Mesendoderm (in vitro differentiated cells): ENCODE measurements around the gene RPS6KA2.
"Not testable (repeated sequence)": the region's sequence is repeated elsewhere in the genome, so short reads cannot be mapped to it uniquely, and the experiment has no call there.

Experiments
- DNase-seq: peaks from one replicate; pipeline ENCODE4 v3.0.0; 2013
- H2AK5ac ChIP-seq: 2 replicates; pipeline ENCODE4 v1.6.1; 2013; ENCODE audit warnings: low read length, inconsistent platforms
- H2BK120ac ChIP-seq: 2 replicates; pipeline ENCODE4 v1.6.1; 2013; ENCODE audit warnings: low read depth, mild to moderate bottlenecking, low read length, moderate library complexity, mixed read lengths
- H2BK15ac ChIP-seq: replicated peaks from 2 replicates; pipeline ENCODE4 v1.6.1; 2013; ENCODE audit warnings: low read depth, mild to moderate bottlenecking, moderate library complexity
- H2BK5ac ChIP-seq: 2 replicates; pipeline ENCODE4 v1.6.1; 2013; ENCODE audit warnings: low read length, inconsistent platforms
- H3K18ac ChIP-seq: 2 replicates; pipeline ENCODE4 v1.6.1; 2013; ENCODE audit warnings: mild to moderate bottlenecking, low read length, mixed read lengths
- H3K23ac ChIP-seq: one replicate; pipeline ENCODE4 v1.6.1; 2013; ENCODE audit warnings: low read length
- H3K27ac ChIP-seq: 2 replicates; pipeline ENCODE4 v1.5.1; 2013; ENCODE audit warnings: low read depth, mild to moderate bottlenecking, inconsistent platforms, low read length, moderate library complexity
- H3K27me3 ChIP-seq: 2 replicates; pipeline ENCODE4 v1.6.1; 2013; ENCODE audit warnings: low read length, control low read depth, mild to moderate bottlenecking, inconsistent platforms; ENCODE audit not compliant: insufficient read depth, poor library complexity
- H3K36me3 ChIP-seq: 2 replicates; pipeline ENCODE4 v1.6.1; 2013; ENCODE audit warnings: low read length, inconsistent platforms; ENCODE audit not compliant: control insufficient read depth, insufficient read depth
- H3K4ac ChIP-seq: one replicate; pipeline ENCODE4 v1.6.1; 2013; ENCODE audit warnings: low read depth, mild to moderate bottlenecking, low read length, moderate library complexity
- H3K4me1 ChIP-seq: 2 replicates; pipeline ENCODE4 v1.6.1; 2013; ENCODE audit warnings: low read depth, low read length, inconsistent platforms; ENCODE audit not compliant: control insufficient read depth
- H3K4me2 ChIP-seq: 2 replicates; pipeline ENCODE4 v1.6.1; 2013; ENCODE audit warnings: low read length
- H3K4me3 ChIP-seq: 2 replicates; pipeline ENCODE4 v1.5.1; 2013; ENCODE audit warnings: mild to moderate bottlenecking, low read length
- H3K56ac ChIP-seq: one replicate; pipeline ENCODE4 v1.6.1; 2013; ENCODE audit warnings: low read length
- H3K79me1 ChIP-seq: 2 replicates; pipeline ENCODE4 v1.6.1; 2013; ENCODE audit warnings: low read length, inconsistent platforms
- H3K79me2 ChIP-seq: 2 replicates; pipeline ENCODE4 v1.6.1; 2013; ENCODE audit warnings: mild to moderate bottlenecking, low read length; ENCODE audit not compliant: control insufficient read depth, insufficient read depth
- H3K9ac ChIP-seq: 2 replicates; pipeline ENCODE4 v1.6.1; 2013; ENCODE audit warnings: low read length, inconsistent platforms
- H4K5ac ChIP-seq: one replicate; pipeline ENCODE4 v1.6.1; 2013; ENCODE audit warnings: low read length
- H4K8ac ChIP-seq: one replicate; pipeline ENCODE4 v1.6.1; 2013; ENCODE audit warnings: low read depth, mild to moderate bottlenecking, control low read depth, low read length, moderate library complexity
- WGBS: extraction: QIAGEN DNeasy Blood & Tissue Kit; methylation state at CpG from one replicate; pipeline ENCODE4 v1.1.7; 2013; ENCODE audit warnings: low lambda C conversion rate, missing lambda C conversion rate; ENCODE audit not compliant: insufficient coverage; ENCODE audit errors: extremely low coverage; 5-methylcytosine and 5-hydroxymethylcytosine counted together

The RPS6KA2 gene

GRCh38 chr6:166636191-166636933 is 9.3 kb upstream of the RPS6KA2 start:
- no peak overlapping the region for H2AK5ac ChIP-seq
- no peaks in the 10 kb centered on the region for H3K27me3 ChIP-seq
- H3K4me3 ChIP-seq: no peak overlapping the region
- no peak overlapping the region for H4K8ac ChIP-seq
- no peak overlapping the region for H3K23ac ChIP-seq
- DNase-seq: peak; percentile 67
- H3K4me1 ChIP-seq: peaks cover 2% of the 10 kb centered on the region
- no peak overlapping the region for H3K9ac ChIP-seq
- no peak overlapping the region for H3K56ac ChIP-seq
- H2BK5ac ChIP-seq: no peak overlapping the region
- H3K4ac ChIP-seq: no peak overlapping the region
- H3K79me2 ChIP-seq: no peaks in the 10 kb centered on the region
- H3K27ac ChIP-seq: no peak overlapping the region
- H3K4me2 ChIP-seq: no peak overlapping the region
- H3K36me3 ChIP-seq: no peaks in the 10 kb centered on the region
- H3K79me1 ChIP-seq: no peaks in the 10 kb centered on the region
- H2BK15ac ChIP-seq: no peak overlapping the region
- no peak overlapping the region for H2BK120ac ChIP-seq
- no peak overlapping the region for H4K5ac ChIP-seq
- WGBS: no CpG with 5 or more reads among the region's 6 CpGs
- H3K18ac ChIP-seq: no peak overlapping the region

DNA sequence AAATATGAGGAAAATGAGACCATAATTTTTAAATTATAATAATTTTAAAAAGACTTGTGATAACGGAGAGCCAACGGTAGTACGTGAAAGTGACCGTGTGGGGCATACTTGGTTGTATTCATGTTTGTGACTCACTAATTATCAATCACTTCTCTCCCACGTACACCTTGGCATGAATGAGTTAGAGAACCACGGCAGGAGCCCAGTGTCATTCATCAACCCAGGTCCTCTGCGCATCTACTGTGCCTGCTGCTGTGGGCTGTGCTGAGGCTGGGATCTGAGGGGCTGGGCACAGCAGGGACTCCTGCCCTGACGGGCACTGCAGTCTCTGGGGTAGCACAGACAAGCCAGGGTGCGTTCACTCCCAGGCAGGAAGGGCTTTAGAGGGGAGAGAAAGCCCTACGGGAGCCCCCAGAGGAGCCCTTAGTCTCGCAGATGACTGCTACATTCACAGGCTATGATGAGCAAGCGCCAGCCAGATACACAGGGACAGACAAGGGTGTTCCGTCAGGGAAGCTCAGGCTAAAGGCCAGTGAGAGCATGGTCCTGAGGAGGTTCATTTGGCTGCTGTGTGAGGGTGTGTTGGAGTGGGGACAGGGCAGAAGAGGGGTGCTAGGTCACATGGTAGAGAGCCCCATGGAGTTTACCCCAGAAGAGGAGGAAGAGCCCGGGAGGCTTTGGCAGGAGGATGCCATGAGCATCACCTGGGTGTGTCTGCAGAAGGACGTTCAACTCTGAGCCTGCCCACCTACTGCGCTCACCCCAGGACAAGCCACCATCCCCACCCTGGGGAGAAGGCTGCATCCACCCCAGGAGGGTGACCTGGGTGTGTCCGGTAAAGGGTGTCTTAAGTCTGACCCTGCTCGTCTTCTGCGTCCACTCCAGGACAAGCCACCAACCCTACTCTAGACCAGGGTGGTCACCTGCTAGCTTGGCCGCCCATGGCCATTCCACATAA is 8.2 kb upstream of the RPS6KA2 start:
- H3K23ac ChIP-seq: no peak overlapping the region
- no peak overlapping the region for H3K18ac ChIP-seq
- no peaks in the 10 kb centered on the region for H3K27me3 ChIP-seq
- no peaks in the 10 kb centered on the region for H3K36me3 ChIP-seq
- H2BK5ac ChIP-seq: no peak overlapping the region
- no peak overlapping the region for H4K8ac ChIP-seq
- H4K5ac ChIP-seq: no peak overlapping the region
- H3K9ac ChIP-seq: no peak overlapping the region
- H3K27ac ChIP-seq: no peak overlapping the region
- no peak overlapping the region for H3K56ac ChIP-seq
- H3K79me2 ChIP-seq: no peaks in the 10 kb centered on the region
- no peaks in the 10 kb centered on the region for H3K79me1 ChIP-seq
- peaks cover under 1% of the 10 kb centered on the region for H3K4me1 ChIP-seq
- H3K4me3 ChIP-seq: no peak overlapping the region
- H2AK5ac ChIP-seq: no peak overlapping the region
- H2BK120ac ChIP-seq: no peak overlapping the region
- no peak for DNase-seq
- no peak overlapping the region for H3K4me2 ChIP-seq
- WGBS: 100% methylated on average over 3 of the region's 20 CpGs
- no peak overlapping the region for H3K4ac ChIP-seq
- no peak overlapping the region for H2BK15ac ChIP-seq

GRCh38 chr6:166634581-166634980 is 7.5 kb upstream of the RPS6KA2 start:
- not testable (repeated sequence) for H3K27me3 ChIP-seq, H2BK120ac ChIP-seq, H3K18ac ChIP-seq, H4K8ac ChIP-seq, H4K5ac ChIP-seq, H3K4me3 ChIP-seq, H3K9ac ChIP-seq, H3K36me3 ChIP-seq, H3K79me2 ChIP-seq, H3K27ac ChIP-seq, H3K4ac ChIP-seq, H2BK5ac ChIP-seq, H3K56ac ChIP-seq, H3K4me2 ChIP-seq, H2BK15ac ChIP-seq, H3K4me1 ChIP-seq, DNase-seq, H2AK5ac ChIP-seq, H3K79me1 ChIP-seq, H3K23ac ChIP-seq
- no CpG with 5 or more reads among the region's 4 CpGs for WGBS

GRCh38 chr6:166633732-166634535 is 6.9 kb upstream of the RPS6KA2 start:
- H3K4me3 ChIP-seq: no peak overlapping the region
- no peak overlapping the region for H3K23ac ChIP-seq
- no peak overlapping the region for H2BK120ac ChIP-seq
- no peaks in the 10 kb centered on the region for H3K36me3 ChIP-seq
- no peak overlapping the region for H2BK15ac ChIP-seq
- no peak overlapping the region for H3K56ac ChIP-seq
- H4K8ac ChIP-seq: no peak overlapping the region
- H3K79me2 ChIP-seq: no peaks in the 10 kb centered on the region
- H3K27ac ChIP-seq: no peak overlapping the region
- no peak overlapping the region for H3K4ac ChIP-seq
- no peak overlapping the region for H3K18ac ChIP-seq
- DNase-seq: no peak
- H3K27me3 ChIP-seq: no peaks in the 10 kb centered on the region
- no peak overlapping the region for H2BK5ac ChIP-seq
- H3K9ac ChIP-seq: no peak overlapping the region
- H3K4me2 ChIP-seq: no peak overlapping the region
- H2AK5ac ChIP-seq: no peak overlapping the region
- WGBS: no CpG with 5 or more reads among the region's 26 CpGs
- H4K5ac ChIP-seq: no peak overlapping the region
- H3K79me1 ChIP-seq: no peaks in the 10 kb centered on the region
- no peaks in the 10 kb centered on the region for H3K4me1 ChIP-seq

DNA sequence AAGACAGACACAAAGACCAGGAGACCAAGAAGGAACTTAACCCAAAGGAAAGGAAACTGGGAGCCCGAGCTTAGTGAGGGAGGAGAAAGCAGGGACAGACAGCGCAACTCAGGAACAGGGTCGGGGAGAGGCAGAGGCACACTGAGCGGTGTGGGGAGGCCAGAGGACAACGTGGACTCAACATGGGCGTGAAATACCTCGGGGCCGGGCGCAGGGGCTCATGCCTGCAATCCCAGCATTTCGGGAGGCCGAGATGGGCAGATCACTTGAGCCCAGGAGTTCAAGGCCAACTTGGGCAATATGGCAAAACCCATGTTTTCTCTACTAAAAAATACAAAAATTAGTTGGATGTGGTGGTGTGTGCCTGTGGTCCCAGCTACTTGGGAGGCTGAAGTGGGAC is 5.7 kb upstream of the RPS6KA2 start:
- Histone ChIP-seq H3K27ac (no peak overlapping the region), H3K18ac (no peak overlapping the region), H3K4me3 (no peak overlapping the region), H3K56ac (no peak overlapping the region), H3K23ac (no peak overlapping the region), H3K4me2 (no peak overlapping the region), H3K27me3 (no peaks in the 10 kb centered on the region), H3K36me3 (no peaks in the 10 kb centered on the region), H3K79me2 (no peaks in the 10 kb centered on the region), H2BK15ac (no peak overlapping the region), H3K9ac (no peak overlapping the region), H2AK5ac (no peak overlapping the region), H3K79me1 (no peaks in the 10 kb centered on the region), H4K8ac (no peak overlapping the region), H4K5ac (no peak overlapping the region), H2BK5ac (no peak overlapping the region), H3K4me1 (no peaks in the 10 kb centered on the region), H3K4ac (no peak overlapping the region), H2BK120ac (no peak overlapping the region)
- no peak for DNase-seq
- WGBS: no CpG with 5 or more reads among the region's 11 CpGs
